Glomerular endothelial cell (primary cell): Measurements from ENCODE around the gene CDV3. TPM values are rescaled to one million over a fixed set of nuclear protein-coding genes. Genes with fewer than 3 reads are reported as not detected.

Experiments used
- DNase-seq: peaks from one replicate; pipeline ENCODE4 v3.0.0-alpha.2; 2011; ENCODE audit warnings: low read depth, low spot score; ENCODE audit errors: extremely low read depth
- total RNA-seq: library from RNA; depleted of rRNA; stranded (reverse); fragments of >200 nt; gene quantifications from 2 replicates; pipeline ENCODE4 v1.2.3, GENCODE V29; 2015

Gene CDV3
- total RNA-seq, 1 donor from 2014 or later, result 189 TPM

DNA sequence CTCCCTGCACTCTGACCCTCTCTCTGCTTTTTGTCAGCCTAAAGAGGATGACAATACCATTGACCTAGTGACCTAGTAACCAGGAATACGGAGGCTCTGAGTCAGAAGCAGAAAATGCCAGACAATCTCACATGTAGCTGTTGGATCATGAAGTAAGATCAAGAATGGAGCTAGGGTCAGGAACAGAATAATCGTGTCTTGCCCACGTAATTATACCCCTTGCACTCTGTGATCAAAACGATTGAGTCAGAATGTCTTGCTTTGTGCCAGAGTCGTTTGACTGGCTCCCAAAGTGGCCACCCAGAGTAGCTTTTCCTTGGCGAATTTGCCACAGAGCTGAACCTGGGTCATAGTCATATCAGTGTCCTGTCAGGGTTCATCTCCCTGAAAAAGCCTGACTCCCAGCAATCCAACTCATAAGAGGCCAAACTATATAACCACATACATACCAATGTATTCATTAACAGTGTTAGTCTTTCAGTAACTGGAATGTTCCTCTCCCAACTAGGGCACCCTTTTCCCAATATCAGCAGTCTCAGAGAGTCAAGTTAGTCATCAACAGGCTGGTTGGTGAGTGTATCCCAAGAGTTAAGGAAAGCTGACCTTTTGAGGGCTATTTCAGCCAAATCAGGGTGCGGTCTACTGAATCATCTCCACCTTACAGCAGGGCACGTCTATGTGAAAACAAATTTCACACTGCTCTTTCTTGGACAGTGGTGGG is 5.0 kb upstream of the CDV3 start:
- no peak for DNase-seq

- peak; percentile 88 for DNase-seq
Measured at GRCh38 chr3:133570139-133570936, 3.1 kb upstream of the CDV3 start.

DNA sequence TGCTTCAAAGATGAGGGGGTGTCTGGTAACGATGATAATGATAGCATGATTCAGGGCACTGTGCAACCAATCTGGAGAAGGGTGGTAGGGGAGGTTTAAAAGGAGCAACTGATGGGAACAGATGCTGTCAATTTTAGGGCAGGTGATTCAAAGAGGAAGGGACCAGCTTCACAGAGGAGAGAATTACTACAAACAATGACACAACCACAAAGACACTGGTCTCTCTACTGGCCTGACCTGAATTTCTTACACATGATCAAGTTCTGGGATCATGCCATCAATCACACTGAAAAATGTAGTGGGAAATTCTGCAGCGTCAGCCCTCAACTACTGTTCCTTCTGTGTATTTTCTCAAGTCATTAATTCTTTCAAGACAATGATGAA is 2.6 kb upstream of the CDV3 start:
- DNase-seq, result no peak

DNA sequence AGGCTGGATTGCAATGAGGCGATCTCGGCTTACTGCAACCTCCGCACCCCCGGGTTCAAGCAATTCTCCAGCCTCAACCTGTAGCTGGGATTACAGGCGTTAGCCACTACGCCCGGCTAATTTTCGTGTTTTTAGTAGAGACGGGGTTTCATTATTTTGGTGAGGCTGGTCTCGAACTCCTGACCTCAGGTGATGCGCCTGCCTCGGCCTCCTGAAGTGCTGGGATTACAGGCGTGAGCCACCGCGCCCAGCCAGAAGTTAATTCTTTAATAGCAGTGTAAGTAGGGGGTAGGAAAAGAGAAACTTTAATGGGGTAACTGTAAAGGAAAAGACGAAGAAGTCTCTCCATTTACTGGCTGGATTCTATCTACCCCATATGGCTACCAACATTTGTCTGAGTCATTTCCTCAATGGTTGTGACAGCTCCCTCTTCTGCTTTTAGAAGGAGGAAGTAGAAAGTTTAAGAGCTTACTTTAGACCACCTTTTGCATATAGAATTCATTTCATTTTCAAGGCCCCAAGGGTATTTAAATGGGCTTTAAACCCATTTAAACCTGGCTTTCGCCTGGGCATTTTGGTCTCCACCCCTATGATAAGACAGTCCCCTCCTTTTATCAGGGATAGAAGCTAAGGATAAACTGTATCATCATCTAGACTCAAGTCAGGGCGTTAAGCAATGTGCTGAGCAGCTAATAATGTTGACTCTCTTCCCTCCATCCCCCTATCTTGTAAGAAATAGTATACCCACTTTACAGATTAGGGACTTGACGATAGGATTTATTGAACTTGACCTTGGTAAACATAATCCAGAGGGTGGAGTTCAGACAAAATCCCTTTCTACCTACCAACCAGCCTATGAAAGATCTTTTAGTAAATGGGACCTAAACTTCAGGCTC is 1.1 kb upstream of the CDV3 start:
- DNase-seq, result no peak

DNA sequence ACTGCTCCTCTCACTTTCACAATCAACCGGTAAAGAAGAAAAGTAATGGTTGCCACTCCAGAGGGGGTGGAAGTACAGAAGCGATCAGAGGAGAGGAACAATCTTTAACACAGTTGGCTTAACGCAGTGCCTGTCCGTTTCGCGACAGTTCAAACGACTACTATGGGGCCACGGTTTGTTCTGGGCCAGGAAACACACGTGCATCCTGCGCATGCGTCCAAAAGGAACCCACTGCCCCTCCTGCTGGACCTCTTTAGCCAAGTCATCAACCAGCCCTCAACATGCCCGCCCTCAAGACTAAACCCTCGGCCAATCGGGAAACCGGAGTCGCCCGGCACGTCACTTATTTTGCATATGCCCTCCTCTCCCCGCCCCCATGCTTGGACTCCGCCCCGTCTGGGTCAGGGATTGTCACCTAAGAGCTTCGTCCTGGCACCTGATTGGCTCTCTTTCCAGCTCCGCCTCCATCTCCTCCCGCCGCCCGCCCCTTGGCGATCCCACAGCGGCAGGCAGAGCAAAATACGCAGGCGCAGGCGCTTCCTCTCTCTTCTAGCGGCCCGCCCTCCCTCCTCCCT is 345 bp upstream of the CDV3 start:
- DNase-seq, result peak; percentile 99

DNA sequence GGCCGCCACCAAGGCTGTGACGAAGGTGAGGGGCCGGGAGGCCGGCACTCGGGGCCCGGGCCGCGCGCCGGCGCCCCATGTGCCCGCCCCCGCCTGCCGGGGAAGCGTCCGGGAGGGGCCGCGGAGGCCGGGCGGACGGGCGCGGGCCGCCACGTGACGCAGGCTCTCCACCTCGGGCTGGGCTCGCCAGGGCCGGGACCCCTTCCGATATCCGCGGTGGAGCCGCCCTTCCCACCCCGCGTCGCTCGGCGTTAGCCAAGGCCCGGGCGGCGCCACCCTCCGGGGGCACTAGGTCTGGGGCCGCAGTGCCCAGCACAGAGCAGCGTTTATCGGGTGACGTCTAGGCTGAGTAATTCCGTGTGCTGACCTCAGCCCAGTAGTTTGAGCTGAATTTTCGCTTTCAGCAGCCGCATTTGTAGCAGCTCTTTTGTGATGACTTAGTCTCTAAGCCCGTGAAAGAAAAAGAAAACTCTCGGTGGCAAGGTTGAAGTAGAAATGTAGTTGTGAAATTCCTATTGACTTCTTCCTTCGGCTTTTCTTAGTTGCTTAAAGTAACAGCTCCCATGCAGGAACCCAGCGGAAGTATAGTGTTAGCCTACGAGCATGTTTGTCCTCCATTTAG is 885 bp downstream of the CDV3 start:
- DNase-seq, result no peak

GRCh38 chr3:133575086-133575485 is 1.6 kb downstream of the CDV3 start:
- DNase-seq, result no peak

- no peak for DNase-seq
Measured at GRCh38 chr3:133576169-133576568, 2.7 kb downstream of the CDV3 start.

GRCh38 chr3:133578548-133579191 is 5.2 kb downstream of the CDV3 start:
- DNase-seq, result no peak

DNA sequence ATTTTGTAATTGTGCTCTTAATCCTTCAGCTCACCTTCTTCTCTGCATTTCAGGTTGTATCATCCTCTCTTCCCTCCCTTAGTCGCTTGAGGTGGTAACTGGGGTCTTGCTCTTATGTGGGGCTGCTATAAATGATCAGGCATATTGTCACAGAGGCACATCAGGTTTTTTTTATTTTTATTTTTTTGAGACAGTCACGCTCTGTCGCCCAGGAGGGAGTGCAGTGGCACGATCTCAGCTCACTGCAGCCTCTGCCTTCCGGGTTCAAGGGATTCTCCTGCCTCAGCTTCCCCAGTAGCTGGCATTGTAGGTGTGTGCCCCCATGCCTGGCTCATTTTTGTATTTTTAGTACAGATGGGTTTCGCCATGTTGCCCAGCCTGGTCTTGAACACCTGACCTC is 9.9 kb downstream of the CDV3 start:
- DNase-seq, result no peak

GRCh38 chr3:133588035-133588434 is 14.5 kb downstream of the CDV3 start:
- DNase-seq, result no peak

GRCh38 chr3:133588784-133589465 is 15.4 kb downstream of the CDV3 start:
- DNase-seq, result no peak

DNA sequence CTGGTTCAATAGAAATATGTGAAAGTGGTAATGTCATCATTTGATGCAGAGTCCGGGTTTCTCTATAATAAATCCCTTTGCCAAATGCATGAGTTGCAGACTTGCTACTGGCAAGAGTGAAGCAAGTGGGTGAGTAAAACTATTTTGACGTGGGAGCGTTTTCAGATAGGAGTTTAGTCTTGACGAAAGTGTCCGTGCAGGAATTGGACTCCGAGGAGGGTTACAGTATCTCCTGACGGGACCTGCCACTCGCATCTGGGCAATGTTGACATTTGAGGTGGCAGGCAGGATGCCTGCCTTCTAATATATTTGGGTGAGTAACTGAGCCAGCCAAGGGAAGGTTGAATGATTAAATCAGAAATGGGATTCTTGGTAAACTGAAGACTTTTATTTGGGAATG is 16.0 kb downstream of the CDV3 start:
- DNase-seq, result no peak

- no peak for DNase-seq
Measured at GRCh38 chr3:133591271-133591742, 17.8 kb downstream of the CDV3 start.

GRCh38 chr3:133592843-133593242 is 19.4 kb downstream of the CDV3 start:
- no peak for DNase-seq

DNA sequence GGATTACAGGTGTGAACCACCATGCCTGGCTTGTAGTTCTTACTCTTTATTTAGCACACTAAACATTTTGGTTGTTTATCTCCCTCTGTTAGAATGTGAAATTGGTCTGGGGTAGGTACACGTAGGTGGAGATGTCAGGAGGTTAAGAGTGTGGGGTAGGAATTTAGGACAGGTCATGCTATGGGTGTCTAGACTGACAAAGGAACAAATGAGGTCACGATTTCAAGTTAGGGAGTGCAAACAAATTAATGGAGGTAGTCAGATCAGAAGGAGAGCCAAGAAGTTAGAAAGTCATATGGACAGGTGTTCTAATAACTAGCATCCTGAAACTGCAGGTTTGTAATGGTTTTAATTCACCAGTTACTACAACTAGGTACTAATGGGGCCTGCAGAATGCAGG is 19.8 kb downstream of the CDV3 start:
- no peak for DNase-seq

DNA sequence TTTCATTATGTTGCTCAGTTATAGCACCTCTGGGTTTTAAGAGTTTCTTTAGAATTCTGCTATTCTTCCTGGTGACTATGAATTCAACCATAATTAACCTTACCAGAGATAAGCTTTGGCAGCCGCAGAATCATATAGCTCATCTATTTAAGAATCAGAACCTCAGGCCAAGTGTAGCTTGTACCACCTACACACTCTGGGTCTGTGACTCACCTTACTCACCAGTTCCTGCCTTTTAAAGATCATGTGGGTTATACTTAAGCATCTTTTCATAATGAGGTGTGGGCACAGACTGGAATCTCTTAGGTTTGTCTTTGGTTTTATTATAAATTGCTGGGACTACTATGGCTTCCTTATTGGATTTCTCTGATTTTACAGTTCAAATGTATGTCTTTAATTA is 21.9 kb downstream of the CDV3 start:
- no peak for DNase-seq

- DNase-seq, result no peak
Measured at GRCh38 chr3:133598405-133598804, 24.9 kb downstream of the CDV3 start.

DNA sequence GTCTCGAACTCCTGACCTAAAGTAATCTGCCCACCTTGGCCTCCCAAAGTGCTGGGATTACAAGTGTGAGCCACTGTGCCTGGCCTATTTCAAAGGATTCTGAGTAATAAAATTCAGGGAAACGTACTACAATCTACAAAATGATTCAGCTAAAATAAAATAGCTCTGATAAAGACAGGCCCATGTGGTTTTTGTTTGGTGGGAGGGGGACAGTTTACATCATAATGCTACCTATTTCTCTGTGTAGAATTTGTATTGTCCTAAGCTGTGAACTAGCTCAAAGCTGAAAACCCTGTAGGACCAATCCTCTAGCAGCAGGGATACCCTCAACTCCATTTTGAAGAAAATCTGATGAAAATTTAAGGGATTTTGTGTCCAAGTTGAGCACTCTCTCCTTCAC is 25.8 kb downstream of the CDV3 start:
- no peak for DNase-seq
